Caco-2 (cell line): Measurements from ENCODE around the gene CDK11A. TPM values are rescaled to one million over a fixed set of nuclear protein-coding genes. Genes with fewer than 3 reads are reported as not detected.
"Not testable (repeated sequence)": the region's sequence is repeated elsewhere in the genome, so short reads cannot be mapped to it uniquely, and the experiment has no call there.

Source experiments
- BruUV-seq: library from RNA; stranded (reverse); fragments of 400-500 nt; replicated peaks from 2 replicates; lab custom pipeline; 2021; lab: Mats Ljungman, UMichigan
- CTCF ChIA-PET: fragments of 300-600 bp; sonication (Branson Sonifier 250); formaldehyde crosslinking; loops from one replicate; lab custom pipeline; 2022; ENCODE audit warnings: antibody characterized with exemption; lab: Charles Lee
- POLR2A ChIA-PET: fragments of 300-600 bp; sonication (Branson Sonifier 250); formaldehyde crosslinking; loops from one replicate; lab custom pipeline; 2022; ENCODE audit warnings: antibody characterized with exemption; lab: Charles Lee
- DNase-seq, 2 experiments: peaks; one replicate each; pipeline versions ENCODE4 v3.0.0 to v3.0.0-alpha.2; 2020 to 2022
- H3K27me3 ChIP-seq: replicated peaks from 2 replicates; pipeline ENCODE4 v1.6.0; 2011; ENCODE audit warnings: low read length; ENCODE audit not compliant: control insufficient read depth, insufficient read depth
- H3K36me3 ChIP-seq: 2 replicates; pipeline ENCODE4 v1.5.1; 2011; ENCODE audit warnings: low read length; ENCODE audit not compliant: control insufficient read depth, insufficient read depth
- H3K4me1 ChIP-seq: fragments of 250-450 bp; sonication (Bioruptor Pico); 2 replicates; pipeline ENCODE4 v1.5.1; 2020; ENCODE audit warnings: mild to moderate bottlenecking
- H3K4me3 ChIP-seq: 2 replicates; pipeline ENCODE4 v1.5.1; 2011; ENCODE audit warnings: low read depth, mild to moderate bottlenecking, control low read depth, low read length
- H3K9me3 ChIP-seq: fragments of 250-450 bp; sonication (Bioruptor Pico); 2 replicates; pipeline ENCODE4 v1.5.1; 2020; ENCODE audit warnings: mild to moderate bottlenecking, moderate library complexity
- H3K27ac Mint-ChIP-seq: one replicate; pipeline ENCODE4 v1.8.0; 2022; ENCODE audit warnings: mixed read lengths; ENCODE audit not compliant: unreplicated experiment
- H3K27me3 Mint-ChIP-seq: one replicate; pipeline ENCODE4 v1.8.0; 2022; ENCODE audit warnings: mixed read lengths; ENCODE audit not compliant: insufficient read depth, unreplicated experiment
- H3K36me3 Mint-ChIP-seq: one replicate; pipeline ENCODE4 v1.8.0; 2022; ENCODE audit warnings: mild to moderate bottlenecking, mixed read lengths; ENCODE audit not compliant: insufficient read depth, unreplicated experiment
- H3K4me1 Mint-ChIP-seq: one replicate; pipeline ENCODE4 v1.8.0; 2022; ENCODE audit warnings: low read depth, mixed read lengths; ENCODE audit not compliant: unreplicated experiment
- H3K4me3 Mint-ChIP-seq: one replicate; pipeline ENCODE4 v1.8.0; 2022; ENCODE audit warnings: mild to moderate bottlenecking, moderate library complexity, mixed read lengths; ENCODE audit not compliant: unreplicated experiment
- H3K9me3 Mint-ChIP-seq: one replicate; pipeline ENCODE4 v1.8.0; 2022; ENCODE audit warnings: mixed read lengths; ENCODE audit not compliant: unreplicated experiment
- intact Hi-C: fragments of 100-400 bp; cut with micrococcal nuclease; formaldehyde crosslinking; loops from one replicate; pipeline ENCODE4 v1.10.0; 2022; ENCODE audit not compliant: unreplicated experiment
- total RNA-seq: library from RNA; stranded (reverse); gene quantifications from 2 replicates; pipeline ENCODE4 v1.2.3, GENCODE V29; 2022
- TF ChIP-seq, protein P1 (sequence below), 2 experiments: fragments of 200-600 bp in 1 of 2; IDR thresholded peaks; 1 replicate in 1 of 2; 2 replicates in 1 of 2; pipeline versions ENCODE4 v1.5.1 to v1.8.0; 2011 to 2022; ENCODE audit warnings: antibody characterized with exemption in 1 of 2, control low read depth in 1 of 2, inconsistent platforms in 1 of 2, low read depth in 1 of 2, low read length in 1 of 2, mild to moderate bottlenecking in 1 of 2, moderate library complexity in 1 of 2; ENCODE audit not compliant: insufficient read depth in 1 of 2, severe bottlenecking in 1 of 2, unreplicated experiment in 1 of 2

Gene CDK11A
- total RNA-seq, 1 experiment from 2014 or later, result 53.7 TPM

DNA sequence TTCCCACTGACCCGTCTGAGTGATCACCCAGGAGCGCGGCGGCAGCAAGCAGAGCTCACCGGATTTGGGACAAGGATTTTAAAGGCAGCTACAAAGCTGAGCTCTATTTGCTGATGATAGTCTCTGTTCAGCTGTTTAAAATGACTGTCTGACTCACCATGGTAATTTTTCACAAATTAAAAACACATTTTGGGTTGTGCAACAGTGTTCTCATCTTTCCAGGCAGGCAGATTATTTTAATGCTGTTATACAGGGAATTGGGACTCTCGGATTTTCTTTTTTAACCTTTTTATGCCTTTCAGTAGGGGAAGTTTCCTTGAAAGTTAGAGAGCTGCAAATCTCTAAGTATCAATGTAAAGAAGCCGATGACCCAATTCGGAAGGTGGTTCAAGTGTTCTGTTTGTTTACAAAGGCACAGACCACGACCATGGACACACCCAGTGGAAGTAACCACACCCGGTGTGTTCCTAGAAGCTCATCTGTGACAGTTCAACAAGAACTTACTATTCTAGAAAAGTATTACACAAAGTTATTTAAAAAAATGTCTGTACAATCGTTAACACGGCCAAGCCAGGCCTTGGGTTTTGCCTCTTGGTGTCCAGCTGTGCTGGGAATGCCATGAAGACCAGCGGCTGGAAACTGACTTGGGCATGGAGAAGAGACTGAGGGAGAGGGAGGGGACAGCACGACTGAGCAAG lies 4.3 kb upstream of the CDK11A start:
- CTCF ChIA-PET, POLR2A ChIA-PET, H3K9me3 ChIP-seq, H3K4me1 ChIP-seq, H3K36me3 ChIP-seq, H3K27ac Mint-ChIP-seq, H3K9me3 Mint-ChIP-seq, DNase-seq, H3K4me3 ChIP-seq, H3K27me3 ChIP-seq, H3K4me3 Mint-ChIP-seq, H3K4me1 Mint-ChIP-seq, H3K27me3 Mint-ChIP-seq, BruUV-seq: not testable (repeated sequence)
- H3K36me3 Mint-ChIP-seq, result peaks cover 29% of the 10 kb centered on the region
- intact Hi-C loops, result loop anchor here (5.0 kb wide), 1 partner anchor 61 kb away; no protein-coding TSS in a partner anchor

GRCh38 chr1:1727131-1727651 lies 3.0 kb upstream of the CDK11A start:
- peaks cover 24% of the 10 kb centered on the region for H3K36me3 Mint-ChIP-seq
- H3K4me3 Mint-ChIP-seq, H3K9me3 Mint-ChIP-seq, H3K27me3 Mint-ChIP-seq, DNase-seq, H3K27me3 ChIP-seq, H3K4me1 ChIP-seq, H3K9me3 ChIP-seq, H3K4me3 ChIP-seq, POLR2A ChIA-PET, BruUV-seq, H3K36me3 ChIP-seq, H3K27ac Mint-ChIP-seq, CTCF ChIA-PET, H3K4me1 Mint-ChIP-seq: not testable (repeated sequence)
- intact Hi-C loops, result loop anchor here (5.0 kb wide), 1 partner anchor 60 kb away; no protein-coding TSS in a partner anchor

DNA sequence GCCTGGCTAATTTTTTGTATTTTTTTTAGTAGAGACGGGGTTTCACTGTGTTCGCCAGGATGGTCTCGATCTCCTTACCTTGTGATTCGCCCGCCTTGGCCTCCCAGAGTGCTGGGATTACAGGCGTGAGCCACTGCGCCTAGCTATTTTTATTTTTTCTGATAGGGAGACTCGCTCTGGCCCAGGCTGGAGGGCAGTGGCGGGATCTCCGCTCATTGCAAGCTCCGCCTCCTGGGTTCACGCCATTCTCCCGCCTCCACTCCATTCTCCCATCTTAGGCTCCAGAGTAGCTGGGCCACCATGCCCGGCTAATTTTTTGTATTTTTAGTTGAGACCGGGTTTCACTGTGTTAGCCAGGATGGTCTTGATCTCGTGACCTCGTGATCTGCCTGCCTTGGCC lies 1.9 kb upstream of the CDK11A start:
- intact Hi-C loops, result loop anchor here (5.0 kb wide), 1 partner anchor 59 kb away; no protein-coding TSS in a partner anchor
- DNase-seq, H3K4me1 ChIP-seq, H3K4me1 Mint-ChIP-seq, H3K36me3 ChIP-seq, H3K9me3 Mint-ChIP-seq, H3K9me3 ChIP-seq, H3K27me3 Mint-ChIP-seq, CTCF ChIA-PET, BruUV-seq, H3K27me3 ChIP-seq, H3K4me3 ChIP-seq, POLR2A ChIA-PET: not testable (repeated sequence)
- Mint-ChIP-seq H3K4me3 (peak overlapping the region; percentile 9), H3K36me3 (peaks cover 22% of the 10 kb centered on the region), H3K27ac (peak overlapping the region; percentile 80)

GRCh38 chr1:1721201-1721600 lies 3.0 kb downstream of the CDK11A start:
- Histone ChIP-seq H3K4me3 (no peak overlapping the region), H3K36me3 (no peaks in the 10 kb centered on the region), H3K4me1 (no peaks in the 10 kb centered on the region), H3K27me3 (no peaks in the 10 kb centered on the region), H3K9me3 (no peaks in the 10 kb centered on the region)
- Mint-ChIP-seq H3K9me3 (no peaks in the 10 kb centered on the region), H3K27me3 (no peaks in the 10 kb centered on the region), H3K4me1 (no peaks in the 10 kb centered on the region), H3K27ac (no peak overlapping the region), H3K4me3 (no peak overlapping the region), H3K36me3 (peaks cover 48% of the 10 kb centered on the region)
- TF ChIP-seq, protein P1, sequence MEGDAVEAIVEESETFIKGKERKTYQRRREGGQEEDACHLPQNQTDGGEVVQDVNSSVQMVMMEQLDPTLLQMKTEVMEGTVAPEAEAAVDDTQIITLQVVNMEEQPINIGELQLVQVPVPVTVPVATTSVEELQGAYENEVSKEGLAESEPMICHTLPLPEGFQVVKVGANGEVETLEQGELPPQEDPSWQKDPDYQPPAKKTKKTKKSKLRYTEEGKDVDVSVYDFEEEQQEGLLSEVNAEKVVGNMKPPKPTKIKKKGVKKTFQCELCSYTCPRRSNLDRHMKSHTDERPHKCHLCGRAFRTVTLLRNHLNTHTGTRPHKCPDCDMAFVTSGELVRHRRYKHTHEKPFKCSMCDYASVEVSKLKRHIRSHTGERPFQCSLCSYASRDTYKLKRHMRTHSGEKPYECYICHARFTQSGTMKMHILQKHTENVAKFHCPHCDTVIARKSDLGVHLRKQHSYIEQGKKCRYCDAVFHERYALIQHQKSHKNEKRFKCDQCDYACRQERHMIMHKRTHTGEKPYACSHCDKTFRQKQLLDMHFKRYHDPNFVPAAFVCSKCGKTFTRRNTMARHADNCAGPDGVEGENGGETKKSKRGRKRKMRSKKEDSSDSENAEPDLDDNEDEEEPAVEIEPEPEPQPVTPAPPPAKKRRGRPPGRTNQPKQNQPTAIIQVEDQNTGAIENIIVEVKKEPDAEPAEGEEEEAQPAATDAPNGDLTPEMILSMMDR (IDR thresholded peaks at IDR 0.05; ENCODE audit: insufficient read depth in 1 of 2, low read depth in 1 of 2, low read length in 1 of 2, severe bottlenecking in 1 of 2, unreplicated experiment in 1 of 2), result no peak
- intact Hi-C loops, result no loop called here
- POLR2A ChIA-PET, result no interaction called here
- no TSS peak for BruUV-seq
- CTCF ChIA-PET, result no interaction called here
- no peak for DNase-seq

DNA sequence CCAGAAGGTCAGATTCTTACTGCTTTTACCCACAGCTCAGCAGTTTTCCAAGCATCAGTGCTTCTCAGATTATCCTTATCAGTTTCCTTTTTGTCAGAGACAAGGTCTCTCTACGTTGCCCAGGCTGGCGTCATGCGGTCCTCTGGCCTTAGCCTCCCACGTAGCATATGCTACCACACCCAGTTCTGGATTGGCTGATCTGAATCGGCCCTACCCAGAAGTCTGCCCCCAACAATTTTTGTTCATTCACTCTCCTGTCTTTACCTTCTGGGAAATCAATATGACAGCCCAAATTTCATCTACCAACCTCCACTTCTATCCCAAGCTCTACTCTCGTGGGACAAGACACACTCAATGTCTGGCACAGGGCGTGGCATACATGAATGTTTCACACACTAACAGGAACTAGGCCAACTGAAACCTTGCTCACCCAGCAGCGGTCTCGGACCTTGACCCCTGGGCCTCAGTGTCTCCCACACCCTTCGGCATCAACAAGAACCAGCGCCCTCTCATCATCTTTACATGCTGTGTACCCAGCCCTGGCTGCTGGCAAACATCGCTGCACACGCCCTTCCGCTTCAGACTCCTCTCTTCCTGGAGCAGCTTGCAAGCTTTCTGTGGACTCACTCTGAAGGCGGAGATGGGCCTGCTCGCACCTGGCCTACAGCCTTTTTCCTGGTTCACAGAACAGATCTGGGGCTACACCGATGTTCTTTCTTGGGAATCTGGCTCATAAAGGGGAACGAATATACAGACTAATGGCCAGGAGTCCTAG lies 8.9 kb downstream of the CDK11A start:
- DNase-seq, BruUV-seq, H3K4me3 Mint-ChIP-seq, POLR2A ChIA-PET, CTCF ChIA-PET, H3K4me1 Mint-ChIP-seq, H3K9me3 ChIP-seq, H3K4me3 ChIP-seq, H3K27ac Mint-ChIP-seq, H3K27me3 ChIP-seq, H3K36me3 ChIP-seq, H3K9me3 Mint-ChIP-seq, H3K27me3 Mint-ChIP-seq, H3K4me1 ChIP-seq: not testable (repeated sequence)
- peaks cover 40% of the 10 kb centered on the region for H3K36me3 Mint-ChIP-seq
- intact Hi-C loops, result loop anchor here (5.0 kb wide), 1 partner anchor 68 kb away; no protein-coding TSS in a partner anchor

- CTCF ChIA-PET, POLR2A ChIA-PET, H3K27me3 ChIP-seq, intact Hi-C loops, H3K27ac Mint-ChIP-seq, DNase-seq, H3K4me1 Mint-ChIP-seq, BruUV-seq, H3K36me3 ChIP-seq, H3K9me3 ChIP-seq, H3K4me1 ChIP-seq, H3K9me3 Mint-ChIP-seq, H3K27me3 Mint-ChIP-seq, H3K4me3 ChIP-seq, H3K4me3 Mint-ChIP-seq: not testable (repeated sequence)
- peaks cover 11% of the 10 kb centered on the region for H3K36me3 Mint-ChIP-seq
Measured at GRCh38 chr1:1707897-1708296, 16.3 kb downstream of the CDK11A start.
